ENCODE data around the gene ZSWIM6. TPM values are rescaled to one million over a fixed set of nuclear protein-coding genes. Genes with fewer than 3 reads are reported as not detected.

ZSWIM6 gene
- total RNA-seq, 4 donors from 2014 or later = 9.2 to 15.3 (median 11.9) TPM

GRCh38 chr5:61307611-61308010 is 24.4 kb upstream of the ZSWIM6 start:
- TF ChIP-seq CTCF (IDR thresholded peaks at IDR 0.05; ENCODE audit: low read depth) = no peak

- TF ChIP-seq CTCF (IDR thresholded peaks at IDR 0.05; ENCODE audit: low read depth) = no peak
Measured at GRCh38 chr5:61308712-61309111, 23.3 kb upstream of the ZSWIM6 start.

GRCh38 chr5:61309115-61309514 is 22.9 kb upstream of the ZSWIM6 start:
- no peak for TF ChIP-seq CTCF (IDR thresholded peaks at IDR 0.05; ENCODE audit: low read depth)

GRCh38 chr5:61311056-61311610 is 20.9 kb upstream of the ZSWIM6 start:
- no peak for TF ChIP-seq CTCF (IDR thresholded peaks at IDR 0.05; ENCODE audit: low read depth)

- TF ChIP-seq CTCF (IDR thresholded peaks at IDR 0.05; ENCODE audit: low read depth) = no peak
Measured at GRCh38 chr5:61311836-61312808, 19.9 kb upstream of the ZSWIM6 start.

GRCh38 chr5:61313960-61314681 is 17.9 kb upstream of the ZSWIM6 start:
- TF ChIP-seq CTCF (IDR thresholded peaks at IDR 0.05; ENCODE audit: low read depth) = no peak

- TF ChIP-seq CTCF (IDR thresholded peaks at IDR 0.05; ENCODE audit: low read depth) = no peak
Measured at GRCh38 chr5:61318376-61318775, 13.7 kb upstream of the ZSWIM6 start.
